Lower lobe of right lung (tissue), 2 donors: ENCODE measurements around the gene ADAMTS6. TPM values are rescaled to one million over a fixed set of nuclear protein-coding genes. Genes with fewer than 3 reads are reported as not detected.

Source experiments
- ATAC-seq, 2 donors: fragments of 200-7000 bp; cut with Tn5 transposase; one replicate each; pipeline ENCODE4 v1.9.1; 2020 to 2022; ENCODE audit warnings: mild to moderate bottlenecking in 2 of 2, moderate library complexity in 2 of 2
- DNase-seq: peaks from one replicate; pipeline ENCODE4 v3.0.0-alpha.2; 2020
- H3K27ac ChIP-seq: fragments of 200-600 bp; one replicate; pipeline ENCODE4 v1.8.0; 2022
- H3K27me3 ChIP-seq: fragments of 200-600 bp; one replicate; pipeline ENCODE4 v1.8.0; 2022; ENCODE audit warnings: low read depth
- H3K36me3 ChIP-seq: fragments of 200-600 bp; one replicate; pipeline ENCODE4 v1.8.0; 2022; ENCODE audit warnings: mild to moderate bottlenecking
- H3K4me1 ChIP-seq: fragments of 200-600 bp; one replicate; pipeline ENCODE4 v1.8.0; 2022
- H3K4me3 ChIP-seq: fragments of 200-600 bp; one replicate; pipeline ENCODE4 v1.8.0; 2022; ENCODE audit warnings: mild to moderate bottlenecking
- H3K9me3 ChIP-seq: fragments of 200-600 bp; one replicate; pipeline ENCODE4 v1.8.0; 2022
- intact Hi-C: fragments of 100-400 bp; cut with DNase I; formaldehyde crosslinking; loops from one replicate; pipeline ENCODE4 v1.11.0; 2022
- total RNA-seq: library from RNA; stranded (reverse); fragmentation: NEBNext Ultra II Directional; extraction: Animal tissue kit (Norgen Biotek cat#: 25700); gene quantifications from one replicate; pipeline ENCODE4 v1.2.1, GENCODE V29; 2021
- TF ChIP-seq, protein P1 (sequence below): fragments of 200-600 bp; IDR thresholded peaks from one replicate; pipeline ENCODE4 v1.8.0; 2022; ENCODE audit warnings: antibody characterized with exemption, mild to moderate bottlenecking
- donor health status: DM: no; HTN: yes; CAD: no; lungs with severe emphysema.

Gene ADAMTS6
- total RNA-seq, 1 donor from 2014 or later = 3.0 TPM

- no peak for DNase-seq
- no peaks in the 10 kb centered on the region for H3K9me3 ChIP-seq
- no peaks in the 10 kb centered on the region for H3K4me1 ChIP-seq
- no peaks in the 10 kb centered on the region for H3K36me3 ChIP-seq
- no peak for ATAC-seq
- TF ChIP-seq, protein P1, sequence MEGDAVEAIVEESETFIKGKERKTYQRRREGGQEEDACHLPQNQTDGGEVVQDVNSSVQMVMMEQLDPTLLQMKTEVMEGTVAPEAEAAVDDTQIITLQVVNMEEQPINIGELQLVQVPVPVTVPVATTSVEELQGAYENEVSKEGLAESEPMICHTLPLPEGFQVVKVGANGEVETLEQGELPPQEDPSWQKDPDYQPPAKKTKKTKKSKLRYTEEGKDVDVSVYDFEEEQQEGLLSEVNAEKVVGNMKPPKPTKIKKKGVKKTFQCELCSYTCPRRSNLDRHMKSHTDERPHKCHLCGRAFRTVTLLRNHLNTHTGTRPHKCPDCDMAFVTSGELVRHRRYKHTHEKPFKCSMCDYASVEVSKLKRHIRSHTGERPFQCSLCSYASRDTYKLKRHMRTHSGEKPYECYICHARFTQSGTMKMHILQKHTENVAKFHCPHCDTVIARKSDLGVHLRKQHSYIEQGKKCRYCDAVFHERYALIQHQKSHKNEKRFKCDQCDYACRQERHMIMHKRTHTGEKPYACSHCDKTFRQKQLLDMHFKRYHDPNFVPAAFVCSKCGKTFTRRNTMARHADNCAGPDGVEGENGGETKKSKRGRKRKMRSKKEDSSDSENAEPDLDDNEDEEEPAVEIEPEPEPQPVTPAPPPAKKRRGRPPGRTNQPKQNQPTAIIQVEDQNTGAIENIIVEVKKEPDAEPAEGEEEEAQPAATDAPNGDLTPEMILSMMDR = no peak
- intact Hi-C loops = no loop called here
- no peaks in the 10 kb centered on the region for H3K27me3 ChIP-seq
- H3K27ac ChIP-seq = no peak overlapping the region
- H3K4me3 ChIP-seq = no peak overlapping the region
These were observed 218.4 kb downstream of the ADAMTS6 start for GRCh38 chr5:65263321-65263720.

DNA sequence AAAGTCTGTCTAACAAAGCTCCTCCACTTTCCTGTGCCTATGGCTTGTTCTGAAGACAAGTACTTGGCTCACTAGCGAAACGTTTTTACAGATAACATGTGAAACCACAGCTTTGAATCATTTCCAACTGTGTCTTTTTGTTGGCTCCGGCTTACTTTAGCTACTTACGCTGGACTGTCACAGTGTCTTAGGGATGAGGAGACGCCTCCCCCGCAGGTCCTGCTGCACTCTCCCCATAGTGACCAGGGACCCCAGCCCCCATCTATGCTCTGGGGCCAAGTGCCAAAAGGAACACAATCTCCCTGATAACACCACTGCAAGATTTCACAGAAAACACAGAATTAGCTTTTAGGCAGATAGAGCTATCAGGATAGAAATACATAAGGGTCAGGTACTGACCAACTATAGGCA lies 219.1 kb downstream of the ADAMTS6 start:
- DNase-seq (no peak), ATAC-seq (no peak)
- Histone ChIP-seq H3K9me3 (no peaks in the 10 kb centered on the region), H3K4me1 (no peaks in the 10 kb centered on the region), H3K27me3 (no peaks in the 10 kb centered on the region), H3K36me3 (no peaks in the 10 kb centered on the region), H3K27ac (no peak overlapping the region), H3K4me3 (no peak overlapping the region)
- intact Hi-C loops = no loop called here
- TF ChIP-seq, protein P1 = no peak

- H3K27me3 ChIP-seq = no peaks in the 10 kb centered on the region
- TF ChIP-seq, protein P1 = no peak
- H3K4me1 ChIP-seq = no peaks in the 10 kb centered on the region
- intact Hi-C loops = no loop called here
- no peaks in the 10 kb centered on the region for H3K9me3 ChIP-seq
- no peak overlapping the region for H3K4me3 ChIP-seq
- H3K27ac ChIP-seq = no peak overlapping the region
- DNase-seq = no peak
- H3K36me3 ChIP-seq = no peaks in the 10 kb centered on the region
- ATAC-seq = no peak
These were observed 219.6 kb downstream of the ADAMTS6 start for GRCh38 chr5:65262096-65262495.

- intact Hi-C loops = no loop called here
- no peak for ATAC-seq
- no peak for DNase-seq
- Histone ChIP-seq H3K27ac (no peak overlapping the region), H3K27me3 (no peaks in the 10 kb centered on the region), H3K4me1 (no peaks in the 10 kb centered on the region), H3K9me3 (no peaks in the 10 kb centered on the region), H3K36me3 (no peaks in the 10 kb centered on the region), H3K4me3 (no peak overlapping the region)
- TF ChIP-seq, protein P1 = no peak
These were observed 220.2 kb downstream of the ADAMTS6 start for GRCh38 chr5:65261499-65261898.

- no peak for DNase-seq
- Histone ChIP-seq H3K36me3 (no peaks in the 10 kb centered on the region), H3K4me1 (no peaks in the 10 kb centered on the region), H3K27me3 (no peaks in the 10 kb centered on the region), H3K4me3 (no peak overlapping the region), H3K9me3 (no peaks in the 10 kb centered on the region), H3K27ac (no peak overlapping the region)
- TF ChIP-seq, protein P1 = no peak
- intact Hi-C loops = no loop called here
- ATAC-seq = no peak
These were observed 226.4 kb downstream of the ADAMTS6 start for GRCh38 chr5:65255294-65255693.

- ATAC-seq (no peak), DNase-seq (no peak)
- TF ChIP-seq, protein P1 = no peak
- intact Hi-C loops = no loop called here
- Histone ChIP-seq H3K4me3 (no peak overlapping the region), H3K27me3 (no peaks in the 10 kb centered on the region), H3K9me3 (no peaks in the 10 kb centered on the region), H3K27ac (no peak overlapping the region), H3K4me1 (no peaks in the 10 kb centered on the region), H3K36me3 (no peaks in the 10 kb centered on the region)
These were observed 228.7 kb downstream of the ADAMTS6 start for GRCh38 chr5:65252977-65253376.
